ENCODE measurements around the gene PAM.

Gene PAM

GRCh38 chr5:102895234-102895633 lies 140.1 kb downstream of the PAM start:
- no peaks in the 10 kb centered on the region for H3K9me3 ChIP-seq (ENCODE audit: severe bottlenecking)
- TF ChIP-seq, protein P1, sequence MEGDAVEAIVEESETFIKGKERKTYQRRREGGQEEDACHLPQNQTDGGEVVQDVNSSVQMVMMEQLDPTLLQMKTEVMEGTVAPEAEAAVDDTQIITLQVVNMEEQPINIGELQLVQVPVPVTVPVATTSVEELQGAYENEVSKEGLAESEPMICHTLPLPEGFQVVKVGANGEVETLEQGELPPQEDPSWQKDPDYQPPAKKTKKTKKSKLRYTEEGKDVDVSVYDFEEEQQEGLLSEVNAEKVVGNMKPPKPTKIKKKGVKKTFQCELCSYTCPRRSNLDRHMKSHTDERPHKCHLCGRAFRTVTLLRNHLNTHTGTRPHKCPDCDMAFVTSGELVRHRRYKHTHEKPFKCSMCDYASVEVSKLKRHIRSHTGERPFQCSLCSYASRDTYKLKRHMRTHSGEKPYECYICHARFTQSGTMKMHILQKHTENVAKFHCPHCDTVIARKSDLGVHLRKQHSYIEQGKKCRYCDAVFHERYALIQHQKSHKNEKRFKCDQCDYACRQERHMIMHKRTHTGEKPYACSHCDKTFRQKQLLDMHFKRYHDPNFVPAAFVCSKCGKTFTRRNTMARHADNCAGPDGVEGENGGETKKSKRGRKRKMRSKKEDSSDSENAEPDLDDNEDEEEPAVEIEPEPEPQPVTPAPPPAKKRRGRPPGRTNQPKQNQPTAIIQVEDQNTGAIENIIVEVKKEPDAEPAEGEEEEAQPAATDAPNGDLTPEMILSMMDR (IDR thresholded peaks at IDR 0.05; ENCODE audit: low read depth, low read length), result no peak
- no peaks in the 10 kb centered on the region for H3K27me3 ChIP-seq (ENCODE audit: insufficient read depth, low read depth, severe bottlenecking)
- H3K4me3 ChIP-seq (ENCODE audit: low read depth, low read length), result no peak overlapping the region
- no peaks in the 10 kb centered on the region for H3K36me3 ChIP-seq
- H3K27ac ChIP-seq, result no peak overlapping the region
- DNase-seq, result no peak

- Histone ChIP-seq H3K27ac (no peak overlapping the region), H3K9me3 (ENCODE audit: severe bottlenecking) (no peaks in the 10 kb centered on the region), H3K27me3 (ENCODE audit: insufficient read depth, low read depth, severe bottlenecking) (no peaks in the 10 kb centered on the region), H3K36me3 (no peaks in the 10 kb centered on the region), H3K4me3 (ENCODE audit: low read depth, low read length) (no peak overlapping the region)
- TF ChIP-seq, protein P1 (IDR thresholded peaks at IDR 0.05; ENCODE audit: low read depth, low read length), result no peak
- DNase-seq, result no peak
Observed at GRCh38 chr5:102895976-102896375, 140.9 kb downstream of the PAM start.

DNA sequence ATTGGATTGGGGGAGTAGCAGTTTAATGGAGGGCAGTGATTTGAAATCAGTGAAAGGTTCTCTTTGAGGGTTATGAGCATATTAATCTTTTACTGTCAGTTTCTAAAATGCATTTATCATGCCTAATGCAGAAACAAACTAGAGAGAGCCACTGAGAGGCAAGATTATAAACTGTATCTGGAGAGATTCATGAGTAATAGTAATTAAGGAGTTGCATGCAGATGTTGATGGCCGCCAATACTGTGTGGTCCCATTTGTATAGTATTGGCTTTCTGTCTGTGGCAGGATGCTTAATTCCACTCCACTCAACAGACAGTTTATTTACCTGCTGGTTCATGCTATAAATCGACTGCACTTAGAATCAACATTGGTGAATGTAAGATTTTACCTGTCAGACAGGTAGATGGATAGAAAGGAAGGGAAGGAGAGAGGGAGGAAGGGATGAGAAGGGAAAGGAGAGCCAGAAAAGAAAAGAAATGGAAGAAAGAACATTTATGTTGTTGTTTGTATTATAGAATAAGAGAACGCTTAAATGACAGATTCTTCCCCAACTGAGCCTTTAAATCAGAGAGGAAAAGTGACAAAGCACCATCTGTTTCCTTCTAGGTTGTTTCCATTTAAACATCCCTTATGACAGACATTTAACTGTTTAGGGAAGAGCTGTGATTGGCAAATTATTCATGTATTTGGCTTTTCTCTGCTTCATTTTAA lies 146.5 kb downstream of the PAM start:
- H3K27ac ChIP-seq, result no peak overlapping the region
- no peak for DNase-seq
- no peaks in the 10 kb centered on the region for H3K9me3 ChIP-seq (ENCODE audit: severe bottlenecking)
- TF ChIP-seq, protein P1 (IDR thresholded peaks at IDR 0.05; ENCODE audit: low read depth, low read length), result no peak
- no peak overlapping the region for H3K4me3 ChIP-seq (ENCODE audit: low read depth, low read length)
- no peaks in the 10 kb centered on the region for H3K27me3 ChIP-seq (ENCODE audit: insufficient read depth, low read depth, severe bottlenecking)
- no peaks in the 10 kb centered on the region for H3K36me3 ChIP-seq

DNA sequence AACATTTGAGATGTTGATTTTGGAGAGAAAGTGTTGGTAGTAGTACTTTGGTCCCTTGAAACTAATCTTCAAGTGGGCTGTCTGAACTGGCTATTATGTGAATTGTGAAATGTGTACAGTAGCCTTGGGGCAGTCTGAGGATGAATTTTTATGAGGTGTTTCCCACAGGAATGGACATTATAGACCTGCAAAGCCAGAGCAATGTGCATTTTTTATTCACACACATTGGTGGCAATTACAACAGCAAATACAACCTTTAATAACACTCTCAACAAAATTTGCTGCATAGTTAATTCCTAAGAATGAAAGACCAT lies 147.0 kb downstream of the PAM start:
- no peak for DNase-seq
- no peaks in the 10 kb centered on the region for H3K27me3 ChIP-seq (ENCODE audit: insufficient read depth, low read depth, severe bottlenecking)
- H3K27ac ChIP-seq, result no peak overlapping the region
- TF ChIP-seq, protein P1 (IDR thresholded peaks at IDR 0.05; ENCODE audit: low read depth, low read length), result no peak
- no peaks in the 10 kb centered on the region for H3K36me3 ChIP-seq
- H3K4me3 ChIP-seq (ENCODE audit: low read depth, low read length), result no peak overlapping the region
- H3K9me3 ChIP-seq (ENCODE audit: severe bottlenecking), result no peaks in the 10 kb centered on the region

- Histone ChIP-seq H3K9me3 (ENCODE audit: severe bottlenecking) (no peaks in the 10 kb centered on the region), H3K4me3 (ENCODE audit: low read depth, low read length) (no peak overlapping the region), H3K27ac (no peak overlapping the region), H3K36me3 (no peaks in the 10 kb centered on the region), H3K27me3 (ENCODE audit: insufficient read depth, low read depth, severe bottlenecking) (no peaks in the 10 kb centered on the region)
- TF ChIP-seq, protein P1 (IDR thresholded peaks at IDR 0.05; ENCODE audit: low read depth, low read length), result no peak
- no peak for DNase-seq
Observed at GRCh38 chr5:102902647-102903046, 147.5 kb downstream of the PAM start.

All from WERI-Rb-1 (cell line).